Hepatocyte (in vitro differentiated cells): Measurements from ENCODE around the gene APOM.

Source experiments
- CTCF ChIP-seq: fragments of 200-600 bp; sonication (generic); IDR thresholded peaks from 2 replicates; pipeline ENCODE4 v1.5.1; 2016; ENCODE audit warnings: antibody characterized with exemption, mild to moderate bottlenecking; ENCODE audit not compliant: poor library complexity
- EZH2phosphoT487 ChIP-seq: fragments of 200-600 bp; sonication (generic); IDR thresholded peaks from one replicate; pipeline ENCODE4 v1.6.1; 2018; ENCODE audit warnings: antibody characterized with exemption, mild to moderate bottlenecking, low read depth, moderate library complexity; ENCODE audit not compliant: unreplicated experiment, severe bottlenecking

DNA sequence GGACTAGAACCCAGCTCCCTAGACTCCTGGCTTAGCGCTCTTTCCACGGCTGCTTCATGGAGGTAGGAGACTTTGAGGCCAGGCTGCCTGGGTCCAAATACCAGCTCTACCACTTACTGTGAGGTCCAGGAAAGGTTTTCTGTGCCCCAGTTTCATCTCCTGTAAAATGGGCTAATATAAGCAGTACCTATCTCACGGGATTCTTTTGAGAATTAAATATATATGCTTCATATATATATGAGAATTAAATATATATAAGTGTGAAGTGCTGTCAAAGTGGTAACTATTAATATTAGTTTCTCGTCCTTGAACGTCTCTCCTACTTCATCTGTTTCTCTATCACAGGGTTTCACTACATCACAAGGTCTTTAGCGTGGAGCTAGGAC lies 35.4 kb downstream of the APOM start:
- no peak for TF ChIP-seq EZH2phosphoT487
- TF ChIP-seq CTCF: no peak
